H1 (cell line): ENCODE measurements around the gene RPS6KC1. TPM values are rescaled to one million over a fixed set of nuclear protein-coding genes. Genes with fewer than 3 reads are reported as not detected.

Experiments
- CTCF ChIA-PET: fragments of 300-600 bp; sonication (Branson Sonifier 250); formaldehyde crosslinking; loops from one replicate; lab custom pipeline; 2021; ENCODE audit not compliant: partially characterized antibody; lab: Charles Lee
- POLR2A ChIA-PET: fragments of 300-600 bp; sonication (Branson Sonifier 250); formaldehyde crosslinking; loops from one replicate; lab custom pipeline; 2021; ENCODE audit warnings: inconsistent platforms; ENCODE audit not compliant: partially characterized antibody; lab: Charles Lee
- DNase-seq, 2 experiments: peaks; one replicate each; pipeline versions ENCODE4 v3.0.0 to v3.0.0-alpha.2; 2010 to 2022; ENCODE audit warnings: low spot score in 2 of 2, low read depth in 1 of 2, mixed read lengths in 1 of 2
- FAIRE-seq: peaks from 2 replicates; lab custom pipeline; 2011; peaks lifted over from hg19 to GRCh38; lab: Jason Lieb, UNC
- H2AFZ ChIP-seq: 2 replicates; pipeline ENCODE4 v1.8.1; 2012; ENCODE audit warnings: low read length, inconsistent platforms
- H2AK5ac ChIP-seq: 2 replicates; pipeline ENCODE4 v1.6.1; 2013; ENCODE audit warnings: low read depth, low read length
- H2BK120ac ChIP-seq: replicated peaks from 2 replicates; pipeline ENCODE3; 2013; ENCODE audit warnings: low read depth, low read length, inconsistent platforms
- H2BK12ac ChIP-seq: 2 replicates; pipeline ENCODE4 v1.6.1; 2013; ENCODE audit warnings: low read depth, low read length
- H2BK15ac ChIP-seq: 2 replicates; pipeline ENCODE4 v1.6.1; 2013; ENCODE audit warnings: low read length
- H2BK20ac ChIP-seq: 2 replicates; pipeline ENCODE4 v1.6.1; 2013; ENCODE audit warnings: low read length
- H2BK5ac ChIP-seq: 2 replicates; pipeline ENCODE4 v1.6.1; 2013; ENCODE audit warnings: low read depth, low read length
- H3K14ac ChIP-seq: 2 replicates; pipeline ENCODE4 v1.6.1; 2013; ENCODE audit warnings: inconsistent platforms; ENCODE audit not compliant: insufficient read length
- H3K18ac ChIP-seq: 2 replicates; pipeline ENCODE4 v1.6.1; 2013; ENCODE audit warnings: low read length; ENCODE audit errors: extremely low read depth
- H3K23ac ChIP-seq: 2 replicates; pipeline ENCODE4 v1.6.1; 2013; ENCODE audit warnings: inconsistent platforms; ENCODE audit not compliant: insufficient read length
- H3K23me2 ChIP-seq: 2 replicates; pipeline ENCODE4 v1.6.1; 2013; ENCODE audit warnings: low read depth, low read length
- H3K27ac ChIP-seq: 2 replicates; pipeline ENCODE4 v1.6.1; 2011; ENCODE audit warnings: low read depth, low read length, inconsistent platforms
- H3K27me3 ChIP-seq, 4 experiments: replicated peaks in 1 of 4; 1 replicate in 1 of 4; 2 replicates in 3 of 4; pipeline versions ENCODE4 v1.6.1 to v1.8.1; 2011 to 2013; ENCODE audit warnings: low read length in 3 of 4, mild to moderate bottlenecking in 3 of 4, inconsistent platforms in 2 of 4, mixed read lengths in 2 of 4, moderate library complexity in 1 of 4; ENCODE audit not compliant: control insufficient read depth in 3 of 4, insufficient read depth in 3 of 4; ENCODE audit errors: extremely low read depth in 1 of 4
- H3K36me3 ChIP-seq, 4 experiments: 2 replicates each; pipeline versions ENCODE4 v1.6.1 to v1.8.1; 2011 to 2013; ENCODE audit warnings: mild to moderate bottlenecking in 4 of 4, low read length in 3 of 4, moderate library complexity in 2 of 4, control low read depth in 1 of 4, inconsistent platforms in 1 of 4; ENCODE audit not compliant: insufficient read depth in 4 of 4, control insufficient read depth in 2 of 4
- H3K4ac ChIP-seq: replicated peaks from 2 replicates; pipeline ENCODE3; 2013; ENCODE audit warnings: low read length, low read depth, mixed read lengths, inconsistent platforms; ENCODE audit not compliant: insufficient read length
- H3K4me1 ChIP-seq, 4 experiments: replicated peaks in 1 of 4; 1 replicate in 1 of 4; 2 replicates in 3 of 4; pipeline versions ENCODE4 v1.6.1 to v1.8.1; 2011 to 2013; ENCODE audit warnings: low read length in 3 of 4, inconsistent platforms in 2 of 4, mixed read lengths in 1 of 4; ENCODE audit not compliant: insufficient read depth in 4 of 4, control insufficient read depth in 3 of 4
- H3K4me2 ChIP-seq, 2 experiments: 2 replicates each; pipeline versions ENCODE4 v1.6.1 to v1.8.1; 2011 to 2013; ENCODE audit warnings: low read depth in 2 of 2, low read length in 2 of 2, control low read depth in 1 of 2, inconsistent platforms in 1 of 2, mild to moderate bottlenecking in 1 of 2; ENCODE audit not compliant: insufficient read depth in 1 of 2
- H3K4me3 ChIP-seq, 4 experiments: fragments of 200-600, 300-600 bp in 1 of 4; sonication (generic), shearing (Covaris generic), sonication (Bioruptor Twin) in 1 of 4; 2 replicates each; pipeline versions ENCODE4 v1.5.1 to v1.8.1; 2011 to 2016; ENCODE audit warnings: low read length in 4 of 4, low read depth in 3 of 4, control low read depth in 2 of 4, inconsistent platforms in 2 of 4, mild to moderate bottlenecking in 2 of 4, mixed read lengths in 1 of 4, moderate library complexity in 1 of 4; ENCODE audit not compliant: insufficient read depth in 2 of 4; ENCODE audit errors: extremely low read depth in 1 of 4
- H3K56ac ChIP-seq: replicated peaks from 2 replicates; pipeline ENCODE3; 2013; ENCODE audit warnings: low read depth, mild to moderate bottlenecking, mixed read lengths, low read length, inconsistent platforms; ENCODE audit not compliant: insufficient read length
- H3K79me1 ChIP-seq: 2 replicates; pipeline ENCODE4 v1.6.1; 2013; ENCODE audit warnings: low read depth, low read length, control low read depth
- H3K79me2 ChIP-seq, 2 experiments: 2 replicates each; pipeline versions ENCODE4 v1.6.1 to v1.8.1; 2012 to 2013; ENCODE audit warnings: low read length in 2 of 2, mild to moderate bottlenecking in 2 of 2, inconsistent platforms in 1 of 2; ENCODE audit not compliant: insufficient read depth in 2 of 2, control insufficient read depth in 1 of 2
- H3K9ac ChIP-seq, 4 experiments: replicated peaks in 1 of 4; 1 replicate in 1 of 4; 2 replicates in 3 of 4; pipeline versions ENCODE4 v1.6.1 to v1.8.1; 2011 to 2013; ENCODE audit warnings: low read depth in 3 of 4, low read length in 3 of 4, control low read depth in 2 of 4, mild to moderate bottlenecking in 2 of 4, moderate library complexity in 2 of 4, inconsistent platforms in 1 of 4; ENCODE audit errors: extremely low read depth in 1 of 4
- H3K9me3 ChIP-seq, 2 experiments: 2 replicates each; pipeline versions ENCODE4 v1.6.1 to v1.8.1; 2012 to 2013; ENCODE audit warnings: mild to moderate bottlenecking in 2 of 2, moderate library complexity in 2 of 2, control low read depth in 1 of 2, inconsistent platforms in 1 of 2, low read depth in 1 of 2, low read length in 1 of 2, mixed read lengths in 1 of 2; ENCODE audit not compliant: insufficient read depth in 2 of 2
- H4K20me1 ChIP-seq, 2 experiments: replicated peaks in 1 of 2; 2 replicates each; pipeline versions ENCODE3 to v1.8.1; 2011 to 2013; ENCODE audit warnings: inconsistent platforms in 2 of 2, low read length in 2 of 2, mild to moderate bottlenecking in 1 of 2; ENCODE audit not compliant: insufficient read depth in 2 of 2, control insufficient read depth in 1 of 2
- H4K5ac ChIP-seq: 2 replicates; pipeline ENCODE4 v1.6.1; 2013; ENCODE audit warnings: low read length, low read depth, mixed read lengths, inconsistent platforms; ENCODE audit not compliant: insufficient read length
- H4K8ac ChIP-seq: 2 replicates; pipeline ENCODE4 v1.8.0; 2013; ENCODE audit warnings: mild to moderate bottlenecking, moderate library complexity, low read length, inconsistent platforms; ENCODE audit not compliant: insufficient read depth; ENCODE audit errors: extremely low read depth
- H4K91ac ChIP-seq: replicated peaks from 2 replicates; pipeline ENCODE3; 2013; ENCODE audit warnings: low read length, mixed read lengths, inconsistent platforms; ENCODE audit not compliant: insufficient read length
- BRCA1 ChIP-seq: IDR thresholded peaks from 2 replicates; pipeline ENCODE4 v1.6.1; 2012; ENCODE audit warnings: low read depth, low read length, improper control_type of control experiment
- CHD1 ChIP-seq: IDR thresholded peaks from 2 replicates; pipeline ENCODE4 v1.6.1; 2012; ENCODE audit warnings: low read depth, low read length, improper control_type of control experiment
- CTBP2 ChIP-seq: IDR thresholded peaks from 2 replicates; pipeline ENCODE4 v1.7.0; 2011; ENCODE audit warnings: borderline replicate concordance, mild to moderate bottlenecking, moderate library complexity, mixed read lengths, low read length; ENCODE audit not compliant: insufficient read depth, insufficient read length
- EGR1 ChIP-seq: IDR thresholded peaks from 2 replicates; pipeline ENCODE4 v1.6.1; 2011; ENCODE audit warnings: low read depth, low read length, borderline replicate concordance
- JUN ChIP-seq: IDR thresholded peaks from 2 replicates; pipeline ENCODE4 v1.6.1; 2011; ENCODE audit warnings: low read depth, mild to moderate bottlenecking, improper control_type of control experiment, low read length
- KDM1A ChIP-seq: fragments of 200-600, 300-600 bp; sonication (generic); IDR thresholded peaks from 2 replicates; pipeline ENCODE4 v1.7.1; 2016; ENCODE audit warnings: mild to moderate bottlenecking, low read length, borderline replicate concordance
- NANOG ChIP-seq: IDR thresholded peaks from 2 replicates; pipeline ENCODE4 v1.6.1; 2011; ENCODE audit warnings: low read length, low read depth, mild to moderate bottlenecking, inconsistent platforms; ENCODE audit not compliant: insufficient read depth, poor library complexity, severe bottlenecking
- POLR2A ChIP-seq, 2 experiments: IDR thresholded peaks; 1 replicate in 1 of 2; 2 replicates in 1 of 2; pipeline ENCODE4 v1.6.1; 2011; ENCODE audit warnings: low read depth in 2 of 2, low read length in 2 of 2, mild to moderate bottlenecking in 2 of 2; ENCODE audit errors: control extremely low read depth in 1 of 2
- RNF2 ChIP-seq: fragments of 200-900, 300-1000 bp; sonication (generic); IDR thresholded peaks from 2 replicates; pipeline ENCODE4 v1.7.1; 2016; ENCODE audit warnings: borderline replicate concordance, low read depth, mild to moderate bottlenecking, antibody characterized with exemption, low read length; ENCODE audit not compliant: poor library complexity, severe bottlenecking; ENCODE audit errors: missing control alignments
- SIRT6 ChIP-seq: IDR thresholded peaks from one replicate; pipeline ENCODE4 v1.7.1; 2012; ENCODE audit warnings: low read length, inconsistent platforms
- TBP ChIP-seq: IDR thresholded peaks from 2 replicates; pipeline ENCODE4 v1.6.1; 2011; ENCODE audit warnings: low read depth, low read length, improper control_type of control experiment
- TEAD4 ChIP-seq: IDR thresholded peaks from 2 replicates; pipeline ENCODE4 v1.6.1; 2012; ENCODE audit warnings: low read depth, low read length, inconsistent platforms, mixed read lengths
- WGBS, 2 experiments: shearing (Covaris generic) in 1 of 2; methylation state at CpG; one replicate each; pipeline versions ENCODE4 v1.1.6 to v1.1.7; 2013 to 2015; ENCODE audit warnings: low lambda C conversion rate in 2 of 2, mixed read lengths in 2 of 2, inconsistent platforms in 1 of 2, low coverage in 1 of 2, missing lambda C conversion rate in 1 of 2; ENCODE audit not compliant: insufficient replicate concordance in 2 of 2, insufficient coverage in 1 of 2, insufficient read length in 1 of 2; ENCODE audit errors: extremely low coverage in 1 of 2, missing lambda C conversion rate in 1 of 2; 5-methylcytosine and 5-hydroxymethylcytosine counted together
- polyA plus RNA-seq, 7 experiments: library from polyadenylated mRNA; depleted of rRNA in 3 of 7; stranded (reverse) in 5 of 7; unstranded in 2 of 7; fragments of >200 nt in 5 of 7; fragments of 200-250 nt in 2 of 7; gene quantifications; 1 replicate in 5 of 7; 2 replicates in 1 of 7; 4 replicates in 1 of 7; pipeline versions ENCODE4 v1.2.1 to v1.2.3, GENCODE V29; 2011 to 2013; ENCODE audit warnings: missing spikeins in 2 of 7, mixed read lengths in 2 of 7
- total RNA-seq: library from RNA; stranded (reverse); fragmentation: NEBNext Ultra II Directional; extraction: Animal tissue kit (Norgen Biotek cat#: 25700); gene quantifications from 2 replicates; pipeline ENCODE4 v1.2.1, GENCODE V29; 2021

Gene RPS6KC1
- total and polyA plus RNA-seq, 2 of the 8 experiments (the other 6 are each of a cell fraction or from before 2014, with no cell fraction given) = 4.9 to 17.6 TPM

DNA sequence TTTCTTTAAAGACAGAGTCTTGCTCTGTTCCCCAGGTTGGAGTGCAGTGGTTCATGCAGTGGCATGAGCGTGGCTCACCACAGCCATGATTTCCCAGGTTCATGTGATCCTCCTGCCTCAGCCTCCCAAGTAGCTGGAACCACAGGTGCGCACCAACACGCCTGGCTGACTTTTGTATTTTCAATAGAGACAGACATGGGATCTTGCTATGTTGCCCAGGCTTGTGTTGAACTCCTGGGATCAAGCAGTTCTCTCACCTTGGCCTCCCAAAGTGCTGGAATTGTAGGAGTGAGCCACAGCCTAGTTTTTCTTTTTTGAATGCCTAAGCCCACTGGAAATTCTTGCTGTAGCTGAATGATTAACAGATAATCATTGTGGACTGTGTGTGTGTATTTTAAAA, 113.5 kb downstream of the RPS6KC1 start:
- WGBS, 2 experiments = 93% methylated on average over 3 of the region's 3 CpGs; no CpG with 5 or more reads in 1 of the 2 experiments
- Histone ChIP-seq H3K4me2 (no peak overlapping the region), H3K4ac (no peak overlapping the region), H3K9me3 (no peaks in the 10 kb centered on the region; a peak in 1 of 4 replicates), H4K20me1 (no peaks in the 10 kb centered on the region), H4K5ac (no peak overlapping the region), H3K79me2 (no peaks in the 10 kb centered on the region), H3K27ac (no peak overlapping the region), H4K8ac (no peak overlapping the region), H2BK20ac (no peak overlapping the region), H2AK5ac (no peak overlapping the region), H4K91ac (no peak overlapping the region), H3K79me1 (no peaks in the 10 kb centered on the region), H3K4me3 (no peak overlapping the region), H3K9ac (no peak overlapping the region), H3K23ac (no peak overlapping the region), H3K27me3 (peaks cover 0 to 1% (median 0%) of the 10 kb centered on the region in 4 experiments; a peak in 1 of 7 replicates), H3K4me1 (no peaks in the 10 kb centered on the region), H2AFZ (no peak overlapping the region), H3K14ac (no peak overlapping the region), H2BK12ac (no peak overlapping the region), H3K18ac (no peak overlapping the region), H3K56ac (no peak overlapping the region), H3K23me2 (no peaks in the 10 kb centered on the region), H2BK5ac (no peak overlapping the region), H2BK120ac (no peak overlapping the region), H2BK15ac (no peak overlapping the region), H3K36me3 (no peaks in the 10 kb centered on the region)
- ChIA-PET POLR2A (no interaction called here), CTCF (interaction anchor here (0.7 kb wide), 1 partner anchor 922 kb away, joined by 3 read pairs; no protein-coding TSS in a partner anchor)
- no peak for FAIRE-seq
- DNase-seq = no peak
- no peak for TF ChIP-seq EGR1
- no peak for TF ChIP-seq POLR2A (IDR thresholded peaks at IDR 0.05; ENCODE audit: control extremely low read depth in 1 of 2, low read depth in 2 of 2, low read length in 2 of 2)
- no peak for TF ChIP-seq CHD1
- TF ChIP-seq KDM1A = no peak
- no peak for TF ChIP-seq BRCA1
- TF ChIP-seq TEAD4 = no peak
- TF ChIP-seq TBP = no peak
- no peak for TF ChIP-seq NANOG
- no peak for TF ChIP-seq RNF2
- no peak for TF ChIP-seq CTBP2
- TF ChIP-seq SIRT6 = no peak
- TF ChIP-seq JUN = no peak
